A172 (cell line): ENCODE data around the gene TMEM120A. TPM values are rescaled to one million over a fixed set of nuclear protein-coding genes. Genes with fewer than 3 reads are reported as not detected.

ENCODE experiments used
- DNase-seq: peaks from one replicate; pipeline ENCODE4 v3.0.0-alpha.2; 2015; ENCODE audit warnings: low spot score
- total RNA-seq: library from RNA; depleted of rRNA; stranded (reverse); fragments of >200 nt; shearing (Covaris generic); gene quantifications from 2 replicates; pipeline ENCODE4 v1.2.3, GENCODE V29; 2014

The TMEM120A gene
- total RNA-seq, 1 experiment from 2014 or later, result 13.6 TPM

- DNase-seq, result no peak
Observed at GRCh38 chr7:75995996-75996395, 1.6 kb upstream of the TMEM120A start.

- DNase-seq, result no peak
Observed at GRCh38 chr7:75995052-75995471, 667 bp upstream of the TMEM120A start.

DNA sequence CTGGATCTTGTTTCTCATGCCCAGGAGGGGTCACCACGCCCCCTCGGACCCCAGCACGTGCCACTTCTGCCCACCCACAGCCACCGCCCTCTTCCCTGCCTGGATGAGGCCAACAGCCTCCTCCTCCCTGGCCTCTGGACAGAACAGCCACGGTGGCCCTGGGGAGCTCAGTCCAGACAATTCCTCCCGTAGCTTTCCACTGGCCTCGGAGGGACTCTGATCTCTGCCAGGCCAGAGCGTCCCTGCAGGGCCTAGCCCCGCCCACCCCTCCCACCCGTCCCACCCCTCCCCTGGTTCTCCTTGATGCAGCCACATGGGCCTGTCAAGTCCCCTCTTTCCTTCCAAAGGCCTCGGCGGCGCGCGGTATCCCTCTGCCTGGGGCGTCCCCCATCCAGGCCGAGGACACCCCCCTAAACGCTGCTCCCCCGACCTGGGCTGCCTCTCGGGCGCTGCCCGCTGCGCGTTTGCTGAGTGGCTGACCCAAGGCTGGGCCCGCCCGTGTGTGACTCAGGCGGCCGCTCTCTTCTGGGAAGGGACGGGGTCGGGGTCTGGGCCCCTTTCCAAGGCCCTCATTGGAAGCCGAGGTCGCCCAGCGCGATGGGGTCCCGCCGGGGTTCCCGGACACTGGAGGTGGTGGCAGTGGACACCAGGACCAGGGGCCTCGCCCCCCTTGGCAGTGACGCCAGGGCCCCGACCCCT lies 557 bp downstream of the TMEM120A start:
- DNase-seq, result peak; percentile 54

DNA sequence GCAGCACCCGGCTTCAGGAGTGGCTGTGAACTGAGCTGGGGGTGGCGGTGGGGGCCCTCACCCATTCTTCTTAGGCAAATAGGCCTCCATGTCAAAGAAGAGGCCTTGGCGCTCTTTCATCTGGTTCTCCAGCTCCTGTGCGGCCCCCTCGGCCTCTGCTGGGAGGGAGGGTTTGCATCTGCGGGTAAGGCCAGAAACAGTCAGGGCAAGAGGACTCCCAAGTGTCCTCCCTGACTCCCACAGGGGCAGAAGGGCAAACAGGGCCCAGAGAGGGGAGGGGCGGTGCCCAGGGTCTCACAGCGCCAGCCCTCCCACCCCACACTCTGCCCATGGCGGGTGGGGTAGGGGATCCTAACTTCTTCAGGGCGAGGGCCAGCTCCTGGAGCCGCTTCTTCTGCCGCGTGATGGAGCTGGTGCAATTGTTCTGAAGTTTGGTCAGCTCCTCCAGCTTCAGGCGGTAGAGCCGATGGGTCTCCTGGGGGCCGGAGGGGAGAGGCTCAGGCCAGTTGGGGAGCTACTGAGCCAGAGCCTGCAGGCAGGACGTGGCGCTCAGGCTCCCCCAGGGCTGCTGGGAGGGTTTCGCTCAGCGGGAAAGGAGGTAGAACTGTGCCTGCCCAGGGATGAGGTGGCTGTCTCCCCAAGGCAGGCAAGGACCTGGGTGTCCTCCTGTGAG lies 2.2 kb downstream of the TMEM120A start:
- no peak for DNase-seq

DNA sequence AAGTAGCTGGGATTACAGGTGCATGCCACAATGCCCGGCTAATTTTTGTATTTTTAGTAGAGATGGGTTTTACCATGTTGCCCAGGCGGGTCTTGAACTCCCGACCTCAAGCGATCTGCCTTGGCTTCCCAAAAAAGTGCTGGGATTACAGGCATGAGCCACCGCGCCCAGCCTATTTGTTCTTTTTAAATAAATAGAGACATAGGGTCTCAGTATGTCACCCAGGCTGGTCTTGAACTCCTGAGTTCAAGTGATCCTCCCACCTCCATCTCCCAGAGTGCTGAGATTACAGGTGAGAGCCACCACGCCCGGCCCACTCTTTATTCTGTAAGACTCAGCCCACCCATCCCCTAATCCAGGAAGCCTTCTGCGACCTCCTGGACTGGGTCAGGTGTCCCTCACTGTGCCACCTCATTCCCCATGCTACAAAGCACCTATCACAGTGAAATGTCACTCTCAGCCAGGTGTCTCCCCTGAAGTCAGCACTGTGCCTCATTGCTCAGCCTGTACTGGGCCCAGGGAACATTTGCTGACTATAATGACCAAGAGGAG lies 2.8 kb downstream of the TMEM120A start:
- no peak for DNase-seq

DNA sequence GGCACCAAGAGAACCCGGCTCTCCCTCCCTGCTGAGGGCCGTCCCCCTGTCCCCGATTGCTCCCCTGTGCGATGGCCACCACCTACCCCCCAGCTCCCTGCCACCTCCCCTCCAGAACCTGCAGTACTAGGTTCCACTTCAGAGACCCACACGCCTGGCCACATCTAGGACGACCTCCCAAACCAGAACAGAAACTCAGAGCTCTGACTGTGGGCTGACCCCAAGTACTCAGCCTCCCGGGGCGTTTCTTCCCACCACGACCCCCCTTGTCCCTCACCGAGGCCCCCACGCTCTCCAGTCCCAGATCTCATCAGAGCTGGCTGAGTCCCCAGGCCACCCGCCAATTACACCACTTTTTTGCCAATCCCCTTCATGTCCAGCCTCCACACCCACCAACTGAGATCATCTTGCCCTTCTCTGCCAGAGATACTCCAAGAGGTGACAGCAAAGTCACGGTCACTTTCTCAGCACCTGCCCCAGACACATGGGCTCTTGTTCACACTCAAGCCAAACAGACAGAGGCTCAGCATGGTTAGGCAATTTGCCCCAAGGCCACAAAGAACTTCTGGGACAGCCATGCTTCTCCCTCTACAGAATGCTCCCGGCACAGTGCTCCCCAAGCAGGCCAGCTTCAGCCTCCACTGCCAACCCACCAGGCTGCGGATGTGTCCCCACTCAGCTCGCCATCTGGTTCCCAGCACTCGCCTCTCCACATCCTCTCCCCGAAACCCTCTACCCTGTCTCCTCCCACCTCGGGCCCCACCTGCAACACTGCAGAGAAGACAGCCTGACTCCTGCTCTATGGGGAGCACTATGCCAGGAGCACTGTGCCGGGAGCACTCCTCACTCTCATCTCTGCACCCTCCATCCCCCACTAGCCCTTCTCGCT lies 4.7 kb downstream of the TMEM120A start:
- no peak for DNase-seq

- DNase-seq, result no peak
Observed at GRCh38 chr7:75988568-75989499, 5.6 kb downstream of the TMEM120A start.

- DNase-seq, result no peak
Observed at GRCh38 chr7:75987805-75988567, 6.4 kb downstream of the TMEM120A start.

DNA sequence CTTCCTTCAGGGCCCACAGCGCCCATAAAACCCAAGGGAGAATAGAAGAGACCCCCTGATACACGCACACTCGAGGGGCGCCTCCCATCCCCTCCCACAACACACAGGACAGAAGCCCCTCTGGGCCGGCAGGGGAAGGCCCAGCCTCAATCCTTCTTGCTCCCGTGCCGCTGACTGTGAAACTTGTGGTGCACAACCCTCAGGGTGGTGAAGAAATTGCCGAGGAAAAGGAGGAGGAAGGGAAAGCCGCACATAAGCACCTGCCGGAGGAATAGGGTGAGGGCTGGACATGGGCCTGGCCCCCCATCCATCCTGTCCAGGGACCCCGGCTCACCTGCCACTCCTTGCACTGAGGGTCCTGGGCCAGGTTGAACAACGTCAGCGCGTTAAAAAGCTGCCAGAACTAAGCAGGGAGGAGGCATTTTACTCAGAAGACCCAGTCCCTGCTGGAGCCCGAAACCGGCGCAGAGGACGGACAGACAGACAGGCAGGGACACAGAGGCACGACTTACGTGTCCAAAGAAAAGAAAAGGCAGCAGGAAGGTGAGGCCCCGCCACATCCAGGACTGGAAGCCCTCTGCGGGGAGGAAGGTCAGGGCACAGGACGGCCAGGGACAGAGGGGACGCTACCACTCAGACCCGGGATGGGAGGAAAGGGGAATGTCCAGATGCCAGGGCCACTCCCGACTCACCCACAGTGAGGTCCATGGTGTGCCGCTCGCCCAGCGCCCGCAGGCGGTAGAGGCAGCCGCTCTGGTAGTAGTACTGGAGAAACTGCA lies 7.2 kb downstream of the TMEM120A start:
- no peak for DNase-seq

DNA sequence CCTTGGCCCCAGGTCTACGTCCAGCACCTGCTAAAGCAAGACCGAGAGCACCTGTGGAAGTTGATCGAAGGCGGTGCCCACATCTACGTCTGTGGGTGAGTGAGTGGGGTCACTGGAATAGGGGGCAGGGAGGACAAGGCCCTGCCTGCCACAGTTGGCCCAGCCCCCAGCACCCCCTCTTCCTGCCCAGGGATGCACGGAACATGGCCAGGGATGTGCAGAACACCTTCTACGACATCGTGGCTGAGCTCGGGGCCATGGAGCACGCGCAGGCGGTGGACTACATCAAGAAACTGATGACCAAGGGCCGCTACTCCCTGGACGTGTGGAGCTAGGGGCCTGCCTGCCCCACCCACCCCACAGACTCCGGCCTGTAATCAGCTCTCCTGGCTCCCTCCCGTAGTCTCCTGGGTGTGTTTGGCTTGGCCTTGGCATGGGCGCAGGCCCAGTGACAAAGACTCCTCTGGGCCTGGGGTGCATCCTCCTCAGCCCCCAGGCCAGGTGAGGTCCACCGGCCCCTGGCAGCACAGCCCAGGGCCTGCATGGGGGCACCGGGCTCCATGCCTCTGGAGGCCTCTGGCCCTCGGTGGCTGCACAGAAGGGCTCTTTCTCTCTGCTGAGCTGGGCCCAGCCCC lies 8.1 kb downstream of the TMEM120A start:
- no peak for DNase-seq

DNA sequence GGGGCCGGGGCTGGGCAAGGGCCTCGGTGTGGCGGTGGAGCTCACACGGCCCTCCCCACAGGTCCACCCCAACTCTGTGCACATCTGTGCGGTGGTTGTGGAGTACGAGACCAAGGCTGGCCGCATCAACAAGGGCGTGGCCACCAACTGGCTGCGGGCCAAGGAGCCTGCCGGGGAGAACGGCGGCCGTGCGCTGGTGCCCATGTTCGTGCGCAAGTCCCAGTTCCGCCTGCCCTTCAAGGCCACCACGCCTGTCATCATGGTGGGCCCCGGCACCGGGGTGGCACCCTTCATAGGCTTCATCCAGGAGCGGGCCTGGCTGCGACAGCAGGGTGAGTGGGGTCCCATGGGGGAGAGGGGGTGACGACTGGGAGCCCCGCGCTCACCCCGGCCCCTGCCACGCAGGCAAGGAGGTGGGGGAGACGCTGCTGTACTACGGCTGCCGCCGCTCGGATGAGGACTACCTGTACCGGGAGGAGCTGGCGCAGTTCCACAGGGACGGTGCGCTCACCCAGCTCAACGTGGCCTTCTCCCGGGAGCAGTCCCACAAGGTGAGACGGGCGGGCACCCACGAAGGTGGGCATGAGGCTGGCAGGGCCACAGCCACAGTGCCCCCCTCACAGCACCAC lies 8.8 kb downstream of the TMEM120A start:
- no peak for DNase-seq

GRCh38 chr7:75985009-75985517 lies 9.3 kb downstream of the TMEM120A start:
- DNase-seq, result no peak

GRCh38 chr7:75984130-75985008 lies 10.0 kb downstream of the TMEM120A start:
- no peak for DNase-seq

DNA sequence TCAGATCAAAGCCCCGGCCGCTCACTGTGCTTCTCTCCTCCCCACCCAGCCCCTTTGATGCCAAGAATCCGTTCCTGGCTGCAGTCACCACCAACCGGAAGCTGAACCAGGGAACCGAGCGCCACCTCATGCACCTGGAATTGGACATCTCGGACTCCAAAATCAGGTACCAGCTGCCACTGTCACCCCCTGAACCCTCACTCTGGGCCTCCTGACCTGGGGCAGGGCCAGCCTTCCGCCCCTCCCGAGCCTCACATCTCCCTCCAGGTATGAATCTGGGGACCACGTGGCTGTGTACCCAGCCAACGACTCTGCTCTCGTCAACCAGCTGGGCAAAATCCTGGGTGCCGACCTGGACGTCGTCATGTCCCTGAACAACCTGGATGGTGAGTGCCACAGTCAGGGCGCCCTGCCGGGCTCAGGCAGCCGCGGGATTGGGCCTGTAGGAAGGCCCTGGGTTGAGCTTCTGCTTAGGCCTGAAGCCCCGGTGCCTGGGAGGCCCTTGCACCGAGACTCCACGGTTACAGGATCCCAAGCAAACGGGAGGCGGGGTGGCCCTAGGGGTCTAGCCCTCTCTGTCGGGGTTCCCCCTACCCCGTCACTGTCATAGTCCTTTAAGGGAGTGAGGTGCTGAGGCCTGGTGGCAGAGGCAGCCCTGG lies 10.8 kb downstream of the TMEM120A start:
- no peak for DNase-seq

DNA sequence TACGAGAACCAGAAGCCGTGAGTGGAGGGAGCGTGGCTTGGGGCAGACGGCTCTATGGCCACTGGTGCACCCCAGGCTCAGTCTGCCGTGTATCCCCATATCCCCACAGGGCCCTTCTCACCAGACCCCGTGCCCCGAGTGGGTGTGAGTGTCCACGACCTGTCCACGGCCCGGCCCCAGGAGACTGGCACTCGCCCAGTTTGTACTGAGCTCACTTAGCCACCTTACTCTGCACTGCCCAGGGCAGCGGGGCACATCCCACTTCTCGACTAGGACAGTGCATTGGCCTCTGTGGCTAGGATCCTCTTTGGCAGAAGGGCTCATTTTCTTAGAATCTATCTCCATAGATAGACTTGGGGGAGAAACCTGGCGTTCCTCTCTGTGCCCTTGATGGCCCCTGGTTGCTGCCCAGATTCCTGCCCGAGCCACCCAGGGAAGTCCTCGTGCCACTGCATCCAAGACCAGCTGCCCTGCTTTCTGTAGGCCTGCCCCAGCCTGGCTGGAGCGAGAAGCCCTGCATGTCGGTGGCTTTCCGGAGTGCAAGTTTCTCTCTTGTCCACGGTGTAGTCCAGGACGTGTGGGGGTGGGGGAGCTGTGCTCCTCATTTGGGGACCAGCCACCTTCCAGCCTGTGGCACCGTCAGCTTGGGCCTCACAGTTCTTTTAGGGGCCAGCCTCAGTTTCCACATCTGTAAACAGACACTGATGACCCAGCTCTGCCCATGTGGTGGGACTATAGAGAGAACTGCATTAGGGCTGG lies 11.9 kb downstream of the TMEM120A start:
- DNase-seq, result no peak
